GM12872 (cell line): ENCODE data around the gene LRP5.

Experiments used
- CTCF ChIP-seq: IDR thresholded peaks from 3 replicates; pipeline ENCODE4 v1.5.1; 2011; ENCODE audit warnings: low read depth, mild to moderate bottlenecking, low read length, moderate library complexity; ENCODE audit not compliant: insufficient read depth

The LRP5 gene

GRCh38 chr11:68386331-68386978, 74.1 kb downstream of the LRP5 start:
- TF ChIP-seq CTCF = no peak

- no peak for TF ChIP-seq CTCF
Measured at GRCh38 chr11:68387840-68388239, 75.4 kb downstream of the LRP5 start.

- TF ChIP-seq CTCF = no peak
Measured at GRCh38 chr11:68388595-68389198, 76.3 kb downstream of the LRP5 start.

- no peak for TF ChIP-seq CTCF
Measured at GRCh38 chr11:68390315-68390714, 77.9 kb downstream of the LRP5 start.

- no peak for TF ChIP-seq CTCF
Measured at GRCh38 chr11:68392822-68393221, 80.4 kb downstream of the LRP5 start.

GRCh38 chr11:68396516-68396915, 84.1 kb downstream of the LRP5 start:
- TF ChIP-seq CTCF = no peak

- TF ChIP-seq CTCF = no peak
Measured at GRCh38 chr11:68397256-68397655, 84.9 kb downstream of the LRP5 start.
